ENCODE data around the gene SDHAF1.

The SDHAF1 gene

GRCh38 chr19:35958660-35959039, 36.3 kb upstream of the SDHAF1 start:
- CTCF ChIA-PET, result interaction anchor here (1.5 kb wide), 1 partner anchor 12 kb away, joined by 3 read pairs; no protein-coding TSS in a partner anchor
- TF ChIP-seq L3MBTL2 (conservative IDR thresholded peaks at IDR 0.05) (no peak), FOXA1 (IDR thresholded peaks at IDR 0.05) (no peak), SUZ12 (IDR thresholded peaks at IDR 0.05) (no peak), CTBP1 (IDR thresholded peaks at IDR 0.05; ENCODE audit: borderline replicate concordance) (no peak), TARDBP (IDR thresholded peaks at IDR 0.05) (no peak), BHLHE40 (IDR thresholded peaks at IDR 0.05; ENCODE audit: borderline replicate concordance) (no peak), FOXK2 (IDR thresholded peaks at IDR 0.05) (no peak), FOXM1 (IDR thresholded peaks at IDR 0.05; ENCODE audit: borderline replicate concordance) (no peak), PKNOX1 (IDR thresholded peaks at IDR 0.05) (no peak), ZNF384 (IDR thresholded peaks at IDR 0.05) (no peak), SP1 (IDR thresholded peaks at IDR 0.05) (no peak), ARNT (IDR thresholded peaks at IDR 0.05) (no peak), LEF1 (IDR thresholded peaks at IDR 0.05; ENCODE audit: borderline replicate concordance) (no peak), HDGF (IDR thresholded peaks at IDR 0.05; ENCODE audit: borderline replicate concordance) (no peak), NFRKB (IDR thresholded peaks at IDR 0.05) (no peak), ELF4 (IDR thresholded peaks at IDR 0.05) (no peak)
- POLR2A ChIA-PET, result interaction anchor here (0.8 to 1.3 kb wide), 2 partner anchors 55 to 97 kb away, joined by 3 read pairs; partner anchors contain the start of gene ALKBH6
- no peak for DNase-seq (ENCODE audit: extremely low spot score)

GRCh38 chr19:35959040-35959967, 35.7 kb upstream of the SDHAF1 start:
- TF ChIP-seq LEF1 (IDR thresholded peaks at IDR 0.05; ENCODE audit: borderline replicate concordance) (no peak), TARDBP (IDR thresholded peaks at IDR 0.05) (peak; percentile 41; the same call in 1 of the 2 replicates), CTBP1 (IDR thresholded peaks at IDR 0.05; ENCODE audit: borderline replicate concordance) (no peak), FOXM1 (IDR thresholded peaks at IDR 0.05; ENCODE audit: borderline replicate concordance) (no peak)
- peak; percentile 36 for DNase-seq (ENCODE audit: extremely low spot score)
- CTCF ChIA-PET, result interaction anchor here (1.5 kb wide), 1 partner anchor 12 kb away, joined by 3 read pairs; no protein-coding TSS in a partner anchor
- POLR2A ChIA-PET, result interaction anchor here (0.8 to 1.3 kb wide), 2 partner anchors 55 to 96 kb away, joined by 3 read pairs; partner anchors contain the start of gene ALKBH6

GRCh38 chr19:35959968-35960320, 35.0 kb upstream of the SDHAF1 start:
- DNase-seq (ENCODE audit: extremely low spot score), result no peak
- TF ChIP-seq L3MBTL2 (conservative IDR thresholded peaks at IDR 0.05) (no peak), PKNOX1 (IDR thresholded peaks at IDR 0.05) (no peak), FOXM1 (IDR thresholded peaks at IDR 0.05; ENCODE audit: borderline replicate concordance) (no peak), FOXK2 (IDR thresholded peaks at IDR 0.05) (no peak), ZNF384 (IDR thresholded peaks at IDR 0.05) (no peak), NFRKB (IDR thresholded peaks at IDR 0.05) (no peak), HDGF (IDR thresholded peaks at IDR 0.05; ENCODE audit: borderline replicate concordance) (no peak), SP1 (IDR thresholded peaks at IDR 0.05) (no peak), ELF4 (IDR thresholded peaks at IDR 0.05) (no peak), CTBP1 (IDR thresholded peaks at IDR 0.05; ENCODE audit: borderline replicate concordance) (no peak), FOXA1 (IDR thresholded peaks at IDR 0.05) (no peak), ARNT (IDR thresholded peaks at IDR 0.05) (no peak)
- ChIA-PET POLR2A (no interaction called here), CTCF (no interaction called here)

GRCh38 chr19:35960432-35960972, 34.5 kb upstream of the SDHAF1 start:
- TF ChIP-seq ELF4 (IDR thresholded peaks at IDR 0.05), result no peak
- TF ChIP-seq BHLHE40 (IDR thresholded peaks at IDR 0.05; ENCODE audit: borderline replicate concordance), result no peak
- TF ChIP-seq HDGF (IDR thresholded peaks at IDR 0.05; ENCODE audit: borderline replicate concordance), result no peak
- TF ChIP-seq FOXK2 (IDR thresholded peaks at IDR 0.05), result no peak
- TF ChIP-seq ARNT (IDR thresholded peaks at IDR 0.05), result no peak
- TF ChIP-seq L3MBTL2 (conservative IDR thresholded peaks at IDR 0.05), result no peak
- DNase-seq (ENCODE audit: extremely low spot score), result no peak
- CTCF ChIA-PET, result no interaction called here
- POLR2A ChIA-PET, result no interaction called here

GRCh38 chr19:35963514-35963913, 31.5 kb upstream of the SDHAF1 start:
- CTCF ChIA-PET, result no interaction called here
- peak; percentile 54 for DNase-seq (ENCODE audit: extremely low spot score)
- TF ChIP-seq ZNF384 (IDR thresholded peaks at IDR 0.05), result no peak
- TF ChIP-seq NFRKB (IDR thresholded peaks at IDR 0.05), result no peak
- TF ChIP-seq ELF4 (IDR thresholded peaks at IDR 0.05), result no peak
- TF ChIP-seq ARNT (IDR thresholded peaks at IDR 0.05), result no peak
- TF ChIP-seq PKNOX1 (IDR thresholded peaks at IDR 0.05), result no peak
- TF ChIP-seq FOXM1 (IDR thresholded peaks at IDR 0.05; ENCODE audit: borderline replicate concordance), result no peak
- TF ChIP-seq CTBP1 (IDR thresholded peaks at IDR 0.05; ENCODE audit: borderline replicate concordance), result no peak
- no peak for TF ChIP-seq LEF1 (IDR thresholded peaks at IDR 0.05; ENCODE audit: borderline replicate concordance)
- TF ChIP-seq SP1 (IDR thresholded peaks at IDR 0.05), result no peak
- no peak for TF ChIP-seq BHLHE40 (IDR thresholded peaks at IDR 0.05; ENCODE audit: borderline replicate concordance)
- no peak for TF ChIP-seq TARDBP (IDR thresholded peaks at IDR 0.05)
- POLR2A ChIA-PET, result no interaction called here

GRCh38 chr19:35966771-35967170, 28.2 kb upstream of the SDHAF1 start:
- CTCF ChIA-PET, result no interaction called here
- no peak for TF ChIP-seq LEF1 (IDR thresholded peaks at IDR 0.05; ENCODE audit: borderline replicate concordance)
- TF ChIP-seq FOXA1 (IDR thresholded peaks at IDR 0.05), result no peak
- TF ChIP-seq HDGF (IDR thresholded peaks at IDR 0.05; ENCODE audit: borderline replicate concordance), result no peak
- no peak for TF ChIP-seq SUZ12 (IDR thresholded peaks at IDR 0.05)
- no peak for TF ChIP-seq L3MBTL2 (conservative IDR thresholded peaks at IDR 0.05)
- no peak for TF ChIP-seq PKNOX1 (IDR thresholded peaks at IDR 0.05)
- TF ChIP-seq BHLHE40 (IDR thresholded peaks at IDR 0.05; ENCODE audit: borderline replicate concordance), result no peak
- no peak for TF ChIP-seq CTBP1 (IDR thresholded peaks at IDR 0.05; ENCODE audit: borderline replicate concordance)
- TF ChIP-seq TARDBP (IDR thresholded peaks at IDR 0.05), result no peak
- TF ChIP-seq SP1 (IDR thresholded peaks at IDR 0.05), result no peak
- TF ChIP-seq ARNT (IDR thresholded peaks at IDR 0.05), result no peak
- no peak for TF ChIP-seq ELF4 (IDR thresholded peaks at IDR 0.05)
- TF ChIP-seq FOXM1 (IDR thresholded peaks at IDR 0.05; ENCODE audit: borderline replicate concordance), result no peak
- TF ChIP-seq NFRKB (IDR thresholded peaks at IDR 0.05), result no peak
- no peak for TF ChIP-seq ZNF384 (IDR thresholded peaks at IDR 0.05)
- no peak for DNase-seq (ENCODE audit: extremely low spot score)
- POLR2A ChIA-PET, result no interaction called here

Measured in HEK293T (cell line).